Activated CD4-positive, alpha-beta T cell treated with anti-CD3 and anti-CD28 coated beads for 36 hours (primary cell): Measurements from ENCODE around the gene EGFL7. TPM values are rescaled to one million over a fixed set of nuclear protein-coding genes. Genes with fewer than 3 reads are reported as not detected.
"Not testable (repeated sequence)": the region's sequence is repeated elsewhere in the genome, so short reads cannot be mapped to it uniquely, and the experiment has no call there.

Experiments used
- ATAC-seq: fragments of 200-7000 bp; cut with Tn5 transposase; one replicate; pipeline ENCODE4 v1.10.0; 2021; ENCODE audit warnings: mild to moderate bottlenecking, moderate library complexity
- CTCF ChIA-PET: fragments of 350-600 bp; sonication (Branson Sonifier 250); formaldehyde crosslinking; loops from one replicate; lab custom pipeline; 2021; ENCODE audit warnings: antibody characterized with exemption; lab: Charles Lee
- POLR2A ChIA-PET: fragments of 350-600 bp; sonication (Branson Sonifier 250); formaldehyde crosslinking; loops from one replicate; lab custom pipeline; 2021; ENCODE audit warnings: antibody characterized with exemption, inconsistent platforms; lab: Charles Lee
- DNase-seq: peaks from one replicate; pipeline ENCODE4 v3.0.0-alpha.2; 2020
- H3K27ac Mint-ChIP-seq: one replicate; pipeline ENCODE4 v1.8.0; 2021; ENCODE audit warnings: mixed read lengths
- H3K27me3 Mint-ChIP-seq: one replicate; pipeline ENCODE4 v1.8.0; 2021; ENCODE audit warnings: mixed read lengths
- H3K36me3 Mint-ChIP-seq: one replicate; pipeline ENCODE4 v1.8.0; 2021; ENCODE audit warnings: low read depth, mixed read lengths
- H3K4me1 Mint-ChIP-seq: one replicate; pipeline ENCODE4 v1.8.0; 2021; ENCODE audit warnings: mixed read lengths
- H3K4me3 Mint-ChIP-seq: one replicate; pipeline ENCODE4 v1.8.0; 2021; ENCODE audit warnings: mild to moderate bottlenecking, moderate library complexity, mixed read lengths
- H3K9me3 Mint-ChIP-seq: one replicate; pipeline ENCODE4 v1.8.0; 2021; ENCODE audit warnings: low read depth, mixed read lengths
- intact Hi-C, 2 experiments: fragments of 100-400 bp; cut with DNase I in 1 of 2; cut with micrococcal nuclease in 1 of 2; formaldehyde crosslinking; loops; one replicate each; pipeline versions ENCODE4 v1.14.2 to v1.15.1; 2022 to 2024; cut with DNase I, micrococcal nuclease
- total RNA-seq, 2 experiments: library from RNA; stranded (reverse); gene quantifications; one replicate each; pipeline ENCODE4 v1.2.3, GENCODE V29; 2021

EGFL7 gene
- total RNA-seq, 2 experiments from 2014 or later = 1.2 to 1.4 TPM

DNA sequence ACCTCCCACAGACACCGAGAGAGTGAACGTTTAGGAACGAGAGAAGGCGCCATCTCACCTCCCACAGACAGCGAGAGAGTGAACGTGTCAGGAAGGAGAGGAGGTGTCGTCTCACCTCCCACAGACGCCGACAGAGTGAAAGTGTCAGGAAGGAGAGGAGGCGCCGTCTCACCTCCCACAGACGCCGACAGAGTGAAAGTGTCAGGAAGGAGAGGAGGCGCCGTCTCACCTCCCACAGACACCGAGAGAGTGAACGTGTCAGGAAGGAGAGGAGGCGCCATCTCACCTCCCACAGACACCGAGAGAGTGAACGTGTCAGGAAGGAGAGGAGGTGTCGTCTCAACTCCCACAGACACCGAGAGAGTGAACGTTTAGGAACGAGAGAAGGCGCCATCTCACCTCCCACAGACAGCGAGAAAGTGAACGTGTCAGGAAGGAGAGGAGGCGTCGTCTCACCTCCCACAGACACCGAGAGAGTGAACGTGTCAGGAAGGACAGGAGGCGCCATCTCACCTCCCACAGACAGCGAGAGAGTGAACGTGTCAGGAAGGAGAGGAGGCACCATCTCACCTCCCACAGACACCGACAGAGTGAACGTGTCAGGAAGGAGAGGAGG is 30.1 kb upstream of the EGFL7 start:
- ATAC-seq, DNase-seq, H3K4me1 Mint-ChIP-seq, H3K36me3 Mint-ChIP-seq, H3K4me3 Mint-ChIP-seq, H3K9me3 Mint-ChIP-seq, H3K27ac Mint-ChIP-seq, POLR2A ChIA-PET, intact Hi-C loops, H3K27me3 Mint-ChIP-seq: not testable (repeated sequence)
- CTCF ChIA-PET = interaction anchor here (0.6 to 1.5 kb wide), 6 partner anchors 61 to 192 kb away, joined by 3 to 18 read pairs (median 5); no protein-coding TSS in a partner anchor

GRCh38 chr9:136634904-136635303 is 27.8 kb upstream of the EGFL7 start:
- no peak overlapping the region for H3K27ac Mint-ChIP-seq
- CTCF ChIA-PET = interaction anchor here (1.0 to 1.9 kb wide), 3 partner anchors 146 to 149 kb away, joined by 3 to 8 read pairs (median 6); no protein-coding TSS in a partner anchor
- DNase-seq = no peak
- POLR2A ChIA-PET = no interaction called here
- no peaks in the 10 kb centered on the region for H3K9me3 Mint-ChIP-seq
- ATAC-seq = no peak
- H3K4me1 Mint-ChIP-seq = no peaks in the 10 kb centered on the region
- no peaks in the 10 kb centered on the region for H3K36me3 Mint-ChIP-seq
- no peak overlapping the region for H3K4me3 Mint-ChIP-seq
- no peaks in the 10 kb centered on the region for H3K27me3 Mint-ChIP-seq
- intact Hi-C loops = no loop called here

- Mint-ChIP-seq H3K27ac (no peak overlapping the region), H3K4me1 (no peaks in the 10 kb centered on the region), H3K9me3 (no peaks in the 10 kb centered on the region), H3K4me3 (no peak overlapping the region), H3K27me3 (peaks cover 12% of the 10 kb centered on the region), H3K36me3 (no peaks in the 10 kb centered on the region)
- POLR2A ChIA-PET = no interaction called here
- DNase-seq = no peak
- CTCF ChIA-PET = interaction anchor here (0.7 kb wide), 1 partner anchor 107 kb away, joined by 4 read pairs; no protein-coding TSS in a partner anchor
- ATAC-seq = no peak
- intact Hi-C loops = no loop called here
These were observed 22.3 kb upstream of the EGFL7 start for GRCh38 chr9:136640171-136641111.

- H3K4me3 Mint-ChIP-seq = no peak overlapping the region
- no peak overlapping the region for H3K27ac Mint-ChIP-seq
These were observed 20.2 kb upstream of the EGFL7 start for GRCh38 chr9:136642439-136642921.

GRCh38 chr9:136643596-136644342 is 18.9 kb upstream of the EGFL7 start:
- no peak for ATAC-seq
- ChIA-PET CTCF (interaction anchor here (0.7 to 3.8 kb wide), 6 partner anchors 12 to 331 kb away, joined by 3 to 35 read pairs (median 4); no protein-coding TSS in a partner anchor), POLR2A (no interaction called here)
- H3K4me3 Mint-ChIP-seq = no peak overlapping the region
- intact Hi-C loops = loop anchor here (1.0 to 2.0 kb wide), 3 partner anchors 158 to 331 kb away; partner anchors contain the start of gene INPP5E (in 1 of the 2)
- no peaks in the 10 kb centered on the region for H3K36me3 Mint-ChIP-seq
- H3K27me3 Mint-ChIP-seq = peaks cover 18% of the 10 kb centered on the region
- DNase-seq = no peak
- H3K9me3 Mint-ChIP-seq = no peaks in the 10 kb centered on the region
- no peaks in the 10 kb centered on the region for H3K4me1 Mint-ChIP-seq
- no peak overlapping the region for H3K27ac Mint-ChIP-seq

More at GRCh38 chr9:136642439-136642921, 20.2 kb upstream of the EGFL7 start:
- Mint-ChIP-seq H3K27me3 (peaks cover 15% of the 10 kb centered on the region), H3K4me1 (no peaks in the 10 kb centered on the region), H3K36me3 (no peaks in the 10 kb centered on the region), H3K9me3 (no peaks in the 10 kb centered on the region)
- intact Hi-C loops = no loop called here
- ATAC-seq = no peak
- no peak for DNase-seq
- ChIA-PET CTCF (interaction anchor here (1.0 to 3.8 kb wide), 3 partner anchors 11 to 155 kb away, joined by 4 to 35 read pairs (median 6); no protein-coding TSS in a partner anchor), POLR2A (no interaction called here)

DNA sequence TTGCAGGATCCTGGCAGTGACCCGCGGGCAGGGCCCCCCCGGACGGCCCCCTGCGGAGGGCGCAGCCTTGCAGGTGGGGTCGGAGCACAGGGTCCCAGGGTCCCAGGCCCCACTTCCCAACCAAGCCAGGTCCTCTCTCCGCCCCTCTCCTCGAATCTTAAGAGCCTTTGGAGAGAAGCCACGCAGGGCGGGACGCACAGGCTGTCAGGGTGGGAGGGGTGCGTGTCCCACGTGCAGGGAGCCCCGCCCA is 18.4 kb upstream of the EGFL7 start:
- CTCF ChIA-PET = interaction anchor here (0.7 to 3.8 kb wide), 5 partner anchors 13 to 332 kb away, joined by 3 to 35 read pairs (median 4); no protein-coding TSS in a partner anchor
- Mint-ChIP-seq H3K9me3 (no peaks in the 10 kb centered on the region), H3K36me3 (no peaks in the 10 kb centered on the region), H3K27ac (no peak overlapping the region), H3K4me3 (no peak overlapping the region), H3K27me3 (peaks cover 20% of the 10 kb centered on the region), H3K4me1 (no peaks in the 10 kb centered on the region)
- ATAC-seq = no peak
- intact Hi-C loops = loop anchor here (1.0 to 2.0 kb wide), 3 partner anchors 159 to 331 kb away; partner anchors contain the start of gene INPP5E (in 1 of the 2)
- POLR2A ChIA-PET = no interaction called here
- DNase-seq = no peak

DNA sequence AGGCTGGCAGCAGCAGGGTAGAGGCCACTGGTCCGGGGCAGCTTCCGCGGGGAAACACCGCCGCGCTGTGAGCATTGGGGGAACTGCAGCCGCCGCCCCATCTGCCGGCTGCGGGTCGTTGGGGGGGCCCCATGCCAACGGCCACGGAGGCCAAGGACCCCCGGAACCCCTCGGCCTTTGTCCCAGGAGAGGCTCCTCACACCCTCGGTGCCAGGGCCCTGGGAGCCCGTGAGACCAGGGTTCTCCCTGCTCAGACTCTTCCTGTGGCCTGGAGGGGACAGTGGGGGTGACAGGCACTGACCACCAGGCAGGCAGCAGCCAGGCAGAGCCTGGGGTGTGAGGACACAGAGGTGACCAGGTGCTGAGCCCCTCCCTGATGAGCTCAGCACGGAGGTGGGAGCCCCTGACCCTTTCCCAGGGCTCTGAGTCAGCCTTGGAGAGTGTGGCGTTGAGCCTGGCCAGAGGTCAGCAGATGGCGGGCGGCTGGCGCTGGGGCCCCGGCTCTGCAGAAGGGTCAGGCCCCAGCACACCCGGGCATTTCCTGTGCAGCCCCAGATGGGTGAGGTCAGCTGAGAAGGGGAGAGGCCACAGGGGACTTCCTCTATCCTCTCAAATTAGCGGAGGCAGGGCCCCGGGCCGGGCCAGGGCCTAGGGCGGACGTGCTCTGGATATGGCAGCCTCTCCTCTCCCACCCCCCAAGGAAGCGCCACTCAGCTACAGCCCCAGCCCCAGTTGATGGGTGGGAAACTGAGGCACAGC is 17.9 kb upstream of the EGFL7 start:
- Mint-ChIP-seq H3K9me3 (no peaks in the 10 kb centered on the region), H3K4me3 (no peak overlapping the region), H3K27ac (no peak overlapping the region), H3K36me3 (no peaks in the 10 kb centered on the region), H3K4me1 (no peaks in the 10 kb centered on the region), H3K27me3 (peaks cover 20% of the 10 kb centered on the region)
- POLR2A ChIA-PET = no interaction called here
- intact Hi-C loops = loop anchor here (1.0 to 2.0 kb wide), 3 partner anchors 159 to 332 kb away; partner anchors contain the start of gene INPP5E (in 1 of the 2)
- ATAC-seq (peak; percentile 98), DNase-seq (peak; percentile 87)
- CTCF ChIA-PET = interaction anchor here (0.7 to 3.8 kb wide), 5 partner anchors 13 to 332 kb away, joined by 3 to 35 read pairs (median 4); no protein-coding TSS in a partner anchor

GRCh38 chr9:136645352-136645902 is 17.3 kb upstream of the EGFL7 start:
- DNase-seq (no peak), ATAC-seq (no peak)
- peaks cover 20% of the 10 kb centered on the region for H3K27me3 Mint-ChIP-seq
- ChIA-PET CTCF (interaction anchor here (0.9 to 3.8 kb wide), 2 partner anchors 45 to 158 kb away, joined by 3 to 35 read pairs; no protein-coding TSS in a partner anchor), POLR2A (no interaction called here)
- no peak overlapping the region for H3K4me3 Mint-ChIP-seq
- H3K36me3 Mint-ChIP-seq = no peaks in the 10 kb centered on the region
- no peaks in the 10 kb centered on the region for H3K4me1 Mint-ChIP-seq
- intact Hi-C loops = loop anchor here in 1 of 2 experiments (2.0 kb wide), 1 partner anchor 333 kb away; no protein-coding TSS in a partner anchor
- no peak overlapping the region for H3K27ac Mint-ChIP-seq
- no peaks in the 10 kb centered on the region for H3K9me3 Mint-ChIP-seq

GRCh38 chr9:136645903-136646754 is 16.6 kb upstream of the EGFL7 start:
- DNase-seq (no peak), ATAC-seq (no peak)
- H3K4me3 Mint-ChIP-seq = no peak overlapping the region
- H3K9me3 Mint-ChIP-seq = no peaks in the 10 kb centered on the region
- no peaks in the 10 kb centered on the region for H3K36me3 Mint-ChIP-seq
- ChIA-PET CTCF (interaction anchor here (0.9 to 3.8 kb wide), 2 partner anchors 46 to 159 kb away, joined by 3 to 35 read pairs; no protein-coding TSS in a partner anchor), POLR2A (no interaction called here)
- intact Hi-C loops = loop anchor here in 1 of 2 experiments (2.0 kb wide), 1 partner anchor 333 kb away; no protein-coding TSS in a partner anchor
- peaks cover 20% of the 10 kb centered on the region for H3K27me3 Mint-ChIP-seq
- no peak overlapping the region for H3K27ac Mint-ChIP-seq
- H3K4me1 Mint-ChIP-seq = no peaks in the 10 kb centered on the region
